HG03342 (cell line): ENCODE results near the gene RMC1.
"Not testable (repeated sequence)": the region's sequence is repeated elsewhere in the genome, so short reads cannot be mapped to it uniquely, and the experiment has no call there.

Experiments
- ATAC-seq: cut with Tn5 transposase; IDR thresholded peaks from one replicate; pipeline ENCODE4 v1.9.1; 2021; ENCODE audit warnings: mild to moderate bottlenecking, moderate library complexity; ENCODE audit not compliant: unreplicated experiment

RMC1 gene

DNA sequence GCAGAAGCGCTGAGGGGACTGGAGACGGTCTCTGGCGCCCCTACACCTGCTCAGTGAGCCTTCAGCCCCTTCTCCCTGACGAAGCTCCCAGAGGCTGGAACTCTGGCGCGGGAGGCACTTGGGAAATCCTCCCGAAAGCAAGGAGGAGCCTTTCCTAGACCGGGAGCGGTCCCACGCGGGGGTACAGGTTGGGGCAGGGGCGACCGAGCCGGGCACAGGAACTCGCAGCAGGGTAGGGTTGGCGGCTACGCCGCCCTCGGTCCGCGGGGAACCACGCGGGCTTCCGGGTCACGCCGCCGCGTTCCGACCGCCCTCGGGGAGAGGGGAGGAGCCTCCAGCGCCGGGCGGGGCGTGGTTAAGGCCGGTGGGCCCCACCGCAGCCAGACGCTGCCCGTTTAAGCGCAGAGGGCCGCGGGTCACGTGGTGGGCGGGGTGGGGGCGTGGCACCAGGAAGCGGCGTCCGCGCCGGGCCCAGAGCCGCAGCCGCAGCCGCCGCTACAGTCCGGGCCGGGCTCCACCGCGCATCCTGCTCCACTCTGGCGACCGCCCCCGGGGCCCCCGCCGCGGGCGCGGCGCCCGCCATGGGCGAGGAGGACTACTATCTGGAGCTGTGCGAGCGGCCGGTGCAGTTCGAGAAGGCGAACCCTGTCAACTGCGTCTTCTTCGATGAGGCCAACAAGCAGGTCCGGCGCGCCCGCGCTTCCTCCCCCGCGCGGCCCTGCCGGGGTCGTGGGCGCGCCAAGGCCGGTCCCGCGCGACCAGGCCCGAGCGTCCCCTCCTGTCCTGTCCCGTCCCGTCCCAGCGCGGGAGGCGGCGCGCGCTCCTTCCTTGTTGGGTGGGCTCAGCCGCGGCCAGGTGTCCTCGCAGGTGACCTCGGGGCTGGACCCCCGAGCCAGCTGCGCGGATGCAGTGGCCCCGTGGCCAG, at the start of gene RMC1:
TSS of gene RMC1 (plus strand) at position 474 of the 925 bp plus-strand sequence. CDS start at position 582, 108 bp downstream.
- ATAC-seq: peak; percentile 73

DNA sequence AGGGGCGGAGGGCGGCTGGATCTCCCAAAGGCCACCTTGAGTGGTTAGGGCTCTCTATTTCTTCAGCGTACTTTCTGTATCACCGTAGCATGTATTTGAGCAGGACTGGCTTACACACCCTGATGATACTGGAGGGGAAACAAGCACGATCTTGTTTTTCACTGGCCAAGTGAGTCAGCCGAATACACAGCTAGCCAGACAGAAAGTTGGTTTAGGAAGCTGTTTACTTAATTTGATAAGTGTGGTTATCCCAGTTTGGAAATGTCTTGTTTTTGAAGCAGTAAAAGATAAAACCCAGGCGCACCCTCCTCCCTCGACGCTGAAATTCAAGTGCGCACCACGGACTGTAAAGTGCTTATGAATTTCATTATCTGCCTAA, 49.6 kb upstream of the RMC1 start:
- ATAC-seq: no peak

DNA sequence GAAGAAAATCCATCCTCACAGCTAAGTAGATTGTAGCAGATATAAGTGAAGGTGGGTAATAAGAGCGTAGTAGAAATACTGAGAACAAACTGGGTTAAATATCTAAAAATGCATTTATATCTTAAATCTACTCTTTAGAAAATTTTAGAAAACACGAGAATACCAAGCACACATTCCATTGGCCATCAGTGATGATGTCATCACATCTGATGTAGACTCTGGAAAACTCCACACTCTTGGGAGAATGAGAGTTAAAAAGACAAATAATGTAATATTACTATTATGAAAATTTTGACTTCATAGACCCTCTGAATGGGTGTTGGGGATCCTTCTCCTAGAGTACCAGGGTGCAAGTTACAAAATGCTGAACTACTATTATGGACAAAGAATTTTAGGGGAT, 46.5 kb upstream of the RMC1 start:
- ATAC-seq: no peak

- ATAC-seq: no peak
These were observed 44.3 kb upstream of the RMC1 start for GRCh38 chr18:23458830-23459529.

- no peak for ATAC-seq
These were observed 43.8 kb upstream of the RMC1 start for GRCh38 chr18:23459530-23459921.

DNA sequence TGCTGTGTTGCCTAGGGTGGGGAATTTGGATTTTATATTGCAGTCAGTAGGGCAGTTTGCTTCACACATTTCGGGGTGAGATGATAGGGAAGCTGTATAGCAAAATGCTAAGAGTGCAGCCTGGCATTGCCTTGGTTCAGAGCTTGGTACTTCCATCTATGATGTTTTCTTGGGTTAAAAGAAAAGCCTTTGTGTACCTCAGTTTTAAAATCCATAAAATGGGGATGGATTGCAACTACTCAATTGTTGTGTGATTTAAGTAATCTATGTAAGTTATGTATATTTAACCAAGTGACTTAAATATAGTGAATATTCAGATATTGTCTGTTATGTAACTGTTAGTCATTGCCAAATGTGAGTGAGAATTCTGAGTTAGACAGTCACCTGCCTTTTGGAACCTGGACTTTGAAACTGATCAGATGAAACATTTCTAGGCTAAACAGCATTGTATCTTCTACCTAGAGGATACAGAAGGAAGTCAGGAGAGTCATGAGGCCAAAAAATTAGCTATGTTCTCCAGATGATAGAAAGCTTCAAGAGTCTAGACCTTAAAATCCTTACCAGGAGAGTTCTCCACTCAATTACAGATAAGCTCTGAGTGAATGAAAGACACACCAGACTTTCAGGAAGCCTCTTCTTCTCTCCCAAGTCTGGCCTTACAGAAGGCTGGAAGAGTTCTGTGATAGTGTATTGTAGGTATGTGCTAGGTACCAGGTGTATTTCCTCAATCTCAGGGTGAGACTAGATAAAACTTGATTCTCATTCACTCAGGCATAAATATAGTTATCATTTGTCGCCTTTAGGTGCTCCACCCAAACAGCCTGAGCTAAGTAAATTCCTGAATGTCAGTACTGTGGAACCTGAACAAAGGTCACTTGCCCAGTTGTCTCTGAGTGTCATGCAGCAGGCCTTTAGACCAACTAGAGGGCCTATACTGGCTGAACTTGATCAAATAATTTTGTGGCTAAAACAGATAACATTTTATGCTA, 42.7 kb upstream of the RMC1 start:
- ATAC-seq: no peak

- no peak for ATAC-seq
These were observed 40.4 kb upstream of the RMC1 start for GRCh38 chr18:23462876-23463275.

DNA sequence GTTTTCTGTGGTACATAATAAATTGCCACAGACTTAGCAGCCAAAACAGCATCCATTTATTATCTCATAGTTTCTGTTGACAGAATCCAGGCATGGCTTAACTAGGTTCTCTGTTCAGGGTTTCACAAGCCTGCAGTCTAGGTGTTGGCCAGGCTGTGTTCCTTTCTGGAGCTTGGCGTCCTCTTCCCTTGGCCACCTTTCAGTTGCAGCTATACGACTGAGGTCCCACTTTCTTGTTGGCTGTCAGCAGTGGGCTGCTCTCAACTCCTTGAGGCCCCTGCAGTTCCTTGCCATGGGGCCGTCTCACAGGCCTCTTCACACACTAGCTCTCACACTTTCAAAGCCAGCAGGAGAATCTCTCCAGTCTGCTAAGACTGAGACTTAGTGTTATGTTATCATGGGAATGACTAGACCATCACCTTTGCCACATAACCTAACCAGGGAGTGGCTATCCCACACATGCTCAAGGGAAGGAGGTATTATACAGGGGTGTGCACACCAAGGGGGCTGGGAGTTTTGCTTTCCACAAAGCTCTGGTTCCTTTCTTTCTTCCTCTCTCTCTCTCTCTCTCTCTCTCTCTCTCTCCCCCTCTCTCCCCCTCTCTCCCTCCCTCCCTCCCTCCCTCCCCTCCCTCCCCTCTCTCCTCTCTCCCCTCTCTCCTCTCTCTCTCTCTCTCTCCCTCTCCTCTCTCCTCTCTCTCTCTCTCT, 34.4 kb upstream of the RMC1 start:
- ATAC-seq: no peak

- no peak for ATAC-seq
These were observed 32.5 kb upstream of the RMC1 start for GRCh38 chr18:23470620-23471387.

- ATAC-seq: no peak
These were observed 31.8 kb upstream of the RMC1 start for GRCh38 chr18:23471486-23471885.

DNA sequence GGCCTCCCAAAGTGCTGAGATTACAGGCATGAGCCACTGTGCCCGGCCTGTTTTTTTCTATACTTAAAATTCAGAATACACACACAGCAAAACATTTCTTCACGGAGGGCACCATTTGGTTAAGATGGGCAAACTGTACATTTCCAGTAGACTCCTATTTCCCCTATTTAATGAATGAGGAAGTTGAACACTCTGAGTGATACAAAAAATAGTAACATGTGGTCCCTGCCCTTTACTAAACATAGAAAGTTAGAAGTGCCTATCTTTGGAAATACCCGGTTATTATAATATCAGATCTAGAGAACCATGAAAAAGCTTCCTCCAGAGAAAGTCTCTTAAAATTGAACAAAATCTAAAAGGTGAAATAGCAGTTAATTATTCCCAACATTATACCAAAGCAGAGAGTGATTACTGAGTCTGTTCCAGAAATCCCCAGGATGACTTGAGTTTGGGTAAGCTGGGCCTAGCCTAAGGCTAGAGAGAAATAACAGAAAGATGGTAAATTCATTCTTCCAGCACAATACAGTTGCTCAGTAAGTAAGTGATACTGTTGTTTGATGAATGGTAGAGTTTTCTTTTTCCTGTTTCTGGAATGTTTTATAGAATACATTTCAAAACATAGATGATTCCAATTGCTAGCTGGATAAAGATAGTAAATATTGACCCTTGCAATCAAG, 23.3 kb upstream of the RMC1 start:
- ATAC-seq: no peak

DNA sequence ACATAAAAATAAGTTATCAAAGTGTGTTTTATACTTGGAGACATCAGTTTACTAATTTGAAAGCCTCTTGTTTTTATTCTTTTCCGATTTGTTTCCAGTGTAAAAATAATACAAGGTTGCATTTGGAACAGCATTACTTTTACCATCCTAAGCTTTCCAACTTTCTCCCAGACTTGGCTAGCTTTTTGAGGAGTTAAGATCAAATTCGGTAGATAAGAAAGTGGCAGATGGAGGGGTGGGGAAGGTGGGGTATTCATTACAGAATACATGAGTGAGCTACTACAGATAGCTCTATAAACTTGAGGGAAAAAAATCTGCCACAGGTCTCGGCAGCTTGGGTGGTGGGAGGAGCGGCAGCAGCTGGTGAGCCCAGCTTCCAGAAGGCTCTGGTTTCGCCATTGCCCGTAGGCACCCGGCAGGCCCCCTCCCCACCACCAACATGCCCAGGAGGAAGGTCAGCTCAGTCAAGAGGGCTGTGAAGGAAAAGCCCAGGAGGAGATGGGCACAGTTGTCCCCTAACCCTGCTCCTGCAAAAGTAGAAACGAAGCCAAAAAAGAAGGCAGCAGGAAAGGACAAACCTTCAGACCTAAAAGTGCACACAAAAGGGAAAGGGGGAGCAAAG, 18.6 kb upstream of the RMC1 start:
- no peak for ATAC-seq

DNA sequence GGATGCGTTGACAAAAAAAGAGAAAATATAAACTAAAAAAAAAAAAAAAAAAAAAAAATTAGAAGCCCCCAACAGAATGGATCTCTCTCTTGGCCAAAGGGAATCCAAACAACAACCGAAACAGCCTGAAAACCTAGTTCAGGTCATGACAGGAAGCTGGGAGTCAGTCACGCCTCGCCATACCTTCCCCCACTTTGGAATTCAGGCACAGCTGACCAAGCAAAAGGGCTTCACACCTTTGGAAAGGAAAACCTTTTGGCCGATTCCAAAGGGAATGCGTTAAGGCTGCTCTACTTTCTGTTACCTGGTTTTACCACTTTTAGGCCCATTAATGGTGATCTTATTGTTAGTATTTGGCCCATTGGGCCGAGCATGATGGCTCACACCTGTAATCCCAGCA, 17.9 kb upstream of the RMC1 start:
- no peak for ATAC-seq

GRCh38 chr18:23487738-23488570, 15.4 kb upstream of the RMC1 start:
- peak; percentile 74 for ATAC-seq

- ATAC-seq: not testable (repeated sequence)
These were observed 13.7 kb upstream of the RMC1 start for GRCh38 chr18:23489586-23489985.

GRCh38 chr18:23493654-23494053, 9.7 kb upstream of the RMC1 start:
- ATAC-seq: no peak

- ATAC-seq: no peak
These were observed 8.3 kb upstream of the RMC1 start for GRCh38 chr18:23494992-23495391.
